Measurements from ENCODE around the gene POU2AF2.
"Not testable (repeated sequence)": the region's sequence is repeated elsewhere in the genome, so short reads cannot be mapped to it uniquely, and the experiment has no call there.

Gene POU2AF2

DNA sequence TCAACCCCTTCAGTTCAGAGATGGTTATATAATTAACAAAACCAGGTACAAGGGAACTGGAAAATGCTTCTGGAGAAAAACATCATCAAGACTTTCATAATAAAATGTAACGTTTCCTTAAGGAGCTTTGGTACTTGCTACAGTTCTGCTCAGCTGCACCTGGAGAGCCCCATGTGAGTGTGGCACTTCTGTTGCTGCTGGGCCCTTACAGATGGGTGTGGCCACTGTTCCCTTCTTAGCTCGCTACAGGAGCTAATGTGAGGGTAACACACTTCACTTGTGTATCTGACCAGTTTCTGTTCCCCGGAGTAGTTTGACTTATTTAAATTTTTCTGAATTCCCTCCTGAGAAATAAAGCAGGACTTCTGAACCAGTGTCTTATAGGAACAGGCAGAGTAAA, 56.8 kb downstream of the POU2AF2 start:
- no peak for DNase-seq (ENCODE audit: low read depth in 2 of 2)

GRCh38 chr11:111303461-111303860, 57.9 kb downstream of the POU2AF2 start:
- DNase-seq (ENCODE audit: low read depth in 2 of 2), result no peak

- DNase-seq (ENCODE audit: low read depth in 2 of 2), result no peak
These were observed 59.8 kb downstream of the POU2AF2 start for GRCh38 chr11:111305162-111305802.

- no peak for DNase-seq (ENCODE audit: low read depth in 2 of 2)
These were observed 60.4 kb downstream of the POU2AF2 start for GRCh38 chr11:111305876-111306275.

DNA sequence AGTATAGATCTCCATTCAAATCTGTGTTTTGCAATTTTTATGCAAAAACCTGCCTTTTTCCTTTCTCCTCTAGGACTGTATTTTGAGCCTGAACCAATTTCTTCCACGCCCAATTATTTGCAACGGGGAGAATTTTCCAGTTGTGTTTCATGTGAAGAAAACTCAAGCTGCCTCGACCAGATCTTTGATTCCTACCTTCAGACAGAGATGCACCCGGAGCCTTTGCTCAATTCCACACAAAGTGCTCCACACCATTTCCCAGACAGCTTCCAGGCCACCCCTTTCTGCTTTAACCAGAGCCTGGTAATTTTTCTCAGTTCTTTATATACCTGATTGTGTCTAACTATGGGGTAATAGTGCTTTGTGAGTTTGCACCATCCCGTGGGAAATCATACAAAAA, 60.8 kb downstream of the POU2AF2 start:
- no peak for DNase-seq (ENCODE audit: low read depth in 2 of 2)

- DNase-seq (ENCODE audit: low read depth in 2 of 2), result no peak
These were observed 62.1 kb downstream of the POU2AF2 start for GRCh38 chr11:111307472-111308108.

DNA sequence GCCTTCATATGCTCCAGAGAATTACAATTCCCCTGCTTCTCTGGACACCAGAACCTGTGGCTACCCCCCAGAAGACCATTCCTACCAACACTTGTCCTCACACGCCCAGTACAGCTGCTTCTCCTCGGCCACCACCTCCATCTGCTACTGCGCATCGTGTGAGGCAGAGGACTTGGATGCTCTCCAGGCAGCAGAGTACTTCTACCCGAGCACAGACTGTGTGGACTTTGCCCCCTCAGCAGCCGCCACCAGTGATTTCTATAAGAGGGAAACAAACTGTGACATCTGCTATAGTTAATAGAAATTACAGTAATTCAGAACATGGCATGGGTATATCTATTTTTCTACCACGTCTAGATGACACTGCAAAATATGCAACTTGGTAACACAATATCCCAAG, 62.6 kb downstream of the POU2AF2 start:
- no peak for DNase-seq (ENCODE audit: low read depth in 2 of 2)

DNA sequence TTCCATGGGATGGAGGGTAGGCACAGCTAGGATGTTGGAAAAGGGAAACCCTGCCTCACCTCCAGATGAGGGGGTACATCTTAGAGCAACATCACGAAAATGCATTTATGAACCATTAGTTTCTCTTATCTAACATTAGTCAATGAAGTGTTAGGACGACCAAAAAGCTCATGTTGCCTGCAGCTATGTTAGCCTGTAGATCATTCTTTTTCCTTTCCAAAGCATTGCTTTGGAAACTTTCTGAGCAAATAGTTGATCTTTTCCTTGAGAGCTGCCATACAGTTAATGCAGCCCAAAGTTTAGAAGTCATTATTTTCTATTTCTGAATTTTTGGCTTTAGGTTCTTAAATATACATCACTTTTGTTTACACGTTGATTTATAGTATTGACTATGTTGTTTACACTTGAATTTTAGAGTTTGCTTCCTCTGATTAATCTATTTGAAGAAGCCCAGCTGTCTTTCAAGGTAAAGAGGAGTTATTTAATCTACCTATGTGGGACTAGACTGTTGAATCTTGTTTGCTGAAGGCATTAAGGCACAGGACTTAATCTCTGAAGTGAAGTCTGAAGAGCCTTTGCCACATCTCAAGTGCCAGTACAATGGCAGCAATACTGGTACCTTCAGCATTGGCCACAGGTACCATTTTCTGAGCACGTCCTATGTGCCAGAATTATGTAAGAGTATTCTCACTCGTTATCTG, 63.8 kb downstream of the POU2AF2 start:
- DNase-seq (ENCODE audit: low read depth in 2 of 2), result no peak

DNA sequence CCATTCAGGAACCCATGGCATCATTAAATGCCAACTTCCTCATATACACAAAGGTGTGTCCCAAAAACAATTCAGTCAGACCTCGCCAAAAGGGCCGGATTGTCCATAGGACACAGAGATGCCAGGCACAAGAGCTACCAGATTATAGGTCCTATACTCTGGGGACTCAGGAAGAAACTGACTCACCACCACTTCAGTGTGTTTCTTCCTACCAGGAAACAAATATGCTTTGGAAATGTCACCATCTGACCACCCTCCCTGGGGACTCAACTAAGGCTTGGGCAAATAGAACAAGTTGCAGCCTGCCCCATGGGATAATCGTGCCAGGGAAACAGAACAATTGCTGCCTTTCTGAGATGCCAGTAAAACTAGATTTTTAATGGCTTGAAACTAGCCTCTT, 64.6 kb downstream of the POU2AF2 start:
- no peak for DNase-seq (ENCODE audit: low read depth in 2 of 2)

- no peak for DNase-seq (ENCODE audit: low read depth in 2 of 2)
These were observed 65.2 kb downstream of the POU2AF2 start for GRCh38 chr11:111310723-111311122.

DNA sequence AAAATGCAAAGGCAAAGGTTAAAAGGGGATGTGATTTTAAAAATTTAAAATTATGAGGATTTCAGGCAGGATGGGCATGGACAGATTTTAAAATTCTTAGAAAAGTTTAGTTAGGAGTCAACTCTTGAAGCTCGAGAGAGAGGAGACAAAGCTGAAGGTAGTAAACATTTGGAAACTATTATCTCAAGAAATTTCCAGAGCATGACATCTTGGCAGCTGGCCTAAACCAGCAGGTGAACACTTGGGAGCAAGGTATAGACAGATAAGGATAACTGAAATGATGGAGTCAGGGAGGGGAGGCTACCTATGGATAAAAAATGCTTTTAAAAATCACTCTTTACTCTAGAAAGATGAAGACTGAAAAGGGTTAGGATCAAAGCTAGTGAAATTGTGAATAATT, 66.6 kb downstream of the POU2AF2 start:
- DNase-seq (ENCODE audit: low read depth in 2 of 2), result no peak

DNA sequence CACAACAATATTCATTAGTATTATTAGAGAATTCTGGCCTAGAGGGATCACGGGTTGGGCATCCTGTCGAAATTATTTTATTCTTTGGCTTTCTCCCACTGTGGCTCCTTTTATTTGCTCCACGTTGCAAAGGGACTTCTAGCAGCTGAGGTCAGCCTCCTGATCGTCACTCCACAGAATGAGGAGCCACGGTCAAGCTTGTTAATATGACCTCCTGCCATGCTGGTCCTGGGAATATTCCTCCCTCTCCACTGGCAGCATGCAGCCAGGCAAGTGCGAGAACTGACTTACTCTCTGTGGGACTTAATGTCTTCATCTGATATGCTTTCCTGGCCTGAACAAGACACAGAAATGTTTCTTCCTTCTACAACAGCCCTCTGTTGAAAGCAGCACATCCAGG, 73.8 kb downstream of the POU2AF2 start:
- DNase-seq (ENCODE audit: low read depth in 2 of 2), result no peak

DNA sequence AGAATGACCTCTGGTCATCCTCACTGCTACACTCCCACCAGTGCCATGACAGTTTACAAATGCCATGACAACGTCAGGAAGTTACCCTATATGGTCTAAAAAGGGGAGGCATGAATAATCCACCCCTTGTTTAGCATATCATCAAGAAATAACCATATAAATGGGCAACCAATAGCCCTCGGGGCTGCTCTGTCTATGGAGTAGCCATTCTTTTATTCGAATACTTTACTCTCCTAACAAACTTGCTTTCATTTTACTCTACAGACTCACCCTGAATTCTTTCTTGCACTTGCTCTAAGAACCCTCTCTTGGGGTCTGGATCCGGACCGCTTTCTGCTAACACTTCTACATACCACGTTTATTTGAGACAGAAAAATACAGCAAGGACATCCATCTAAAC, 74.7 kb downstream of the POU2AF2 start:
- DNase-seq (ENCODE audit: low read depth in 2 of 2), result not testable (repeated sequence)

- DNase-seq (ENCODE audit: low read depth in 2 of 2), result no peak
These were observed 75.4 kb downstream of the POU2AF2 start for GRCh38 chr11:111320728-111321568.

DNA sequence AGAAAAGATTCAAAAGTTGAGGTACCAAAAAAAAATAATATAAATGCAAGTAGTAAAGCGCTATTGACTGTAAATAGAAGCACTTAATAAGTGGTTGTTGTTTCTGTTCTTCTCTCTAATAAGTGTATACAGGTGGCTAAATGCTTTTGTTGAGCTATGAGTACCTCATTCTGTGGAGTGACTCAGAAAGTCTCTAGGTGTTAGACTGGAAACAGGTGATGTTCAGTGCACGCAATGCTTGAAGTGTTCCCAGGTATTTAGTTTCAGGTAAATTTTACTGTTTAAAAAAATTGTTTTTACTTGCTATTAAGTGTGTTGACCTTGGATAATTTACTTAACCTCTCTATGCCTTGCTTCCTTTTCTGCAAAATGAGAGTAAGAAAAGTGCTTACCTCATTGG, 77.0 kb downstream of the POU2AF2 start:
- DNase-seq (ENCODE audit: low read depth in 2 of 2), result no peak

DNA sequence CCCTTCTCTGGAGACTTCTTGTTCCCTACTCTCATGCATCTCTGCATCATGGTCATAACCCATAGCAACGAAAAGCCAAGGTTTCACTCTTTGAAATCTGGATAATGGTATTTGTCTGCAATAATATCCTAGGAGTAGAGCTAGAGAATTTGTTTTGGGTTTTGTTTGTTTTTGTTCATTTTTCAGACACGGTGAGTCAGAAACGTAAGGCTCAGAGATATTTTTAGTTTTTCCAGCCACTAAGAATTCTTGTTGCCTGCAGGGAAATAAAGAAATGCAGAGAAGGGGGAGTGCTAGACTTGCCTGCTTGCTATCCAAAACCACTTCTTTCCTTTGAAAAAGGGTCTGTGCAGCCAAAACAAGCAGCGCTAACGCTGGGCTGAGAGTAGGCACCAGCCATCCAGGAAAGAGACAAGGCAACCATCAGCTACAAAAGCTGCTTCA, 78.8 kb downstream of the POU2AF2 start:
- no peak for DNase-seq (ENCODE audit: low read depth in 2 of 2)

DNA sequence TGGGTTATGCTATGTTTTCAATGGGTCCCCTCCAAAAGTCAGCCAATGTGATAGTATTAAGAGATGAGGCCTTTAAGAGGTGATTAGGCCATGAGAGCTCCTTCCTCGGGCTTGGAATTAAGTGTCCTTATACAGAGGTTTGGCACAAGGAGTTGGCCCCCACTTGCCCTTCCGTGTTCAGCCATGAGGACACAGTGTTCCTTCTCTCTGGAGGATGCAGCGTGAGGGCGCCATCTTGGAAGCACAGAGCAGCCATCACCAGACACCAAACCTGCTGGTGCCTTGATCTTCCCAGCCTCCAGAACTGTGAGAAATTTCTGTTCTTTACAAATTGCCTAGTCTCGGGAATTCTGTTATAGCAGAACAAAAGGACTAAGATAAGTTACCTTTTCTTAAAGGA, 79.7 kb downstream of the POU2AF2 start:
- no peak for DNase-seq (ENCODE audit: low read depth in 2 of 2)

DNA sequence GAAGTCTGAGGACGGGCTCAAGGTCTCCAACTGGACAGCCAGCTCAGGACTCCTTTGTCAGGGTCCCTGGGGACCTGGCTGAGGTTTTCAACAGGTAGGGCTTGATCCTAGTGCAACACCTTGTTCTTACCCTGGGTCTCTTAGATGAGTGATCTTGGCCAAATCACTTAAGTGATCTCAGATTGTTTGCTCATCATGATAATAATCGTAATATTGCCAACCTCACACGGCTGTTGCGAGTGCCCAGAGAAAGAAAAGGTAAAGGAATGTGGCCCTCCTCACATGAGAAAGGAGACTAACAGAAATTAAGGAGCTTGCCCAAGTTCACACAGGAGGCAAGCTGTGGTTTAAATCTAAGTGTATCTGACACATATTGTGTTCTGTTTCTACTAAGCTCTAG, 81.3 kb downstream of the POU2AF2 start:
- no peak for DNase-seq (ENCODE audit: low read depth in 2 of 2)

DNA sequence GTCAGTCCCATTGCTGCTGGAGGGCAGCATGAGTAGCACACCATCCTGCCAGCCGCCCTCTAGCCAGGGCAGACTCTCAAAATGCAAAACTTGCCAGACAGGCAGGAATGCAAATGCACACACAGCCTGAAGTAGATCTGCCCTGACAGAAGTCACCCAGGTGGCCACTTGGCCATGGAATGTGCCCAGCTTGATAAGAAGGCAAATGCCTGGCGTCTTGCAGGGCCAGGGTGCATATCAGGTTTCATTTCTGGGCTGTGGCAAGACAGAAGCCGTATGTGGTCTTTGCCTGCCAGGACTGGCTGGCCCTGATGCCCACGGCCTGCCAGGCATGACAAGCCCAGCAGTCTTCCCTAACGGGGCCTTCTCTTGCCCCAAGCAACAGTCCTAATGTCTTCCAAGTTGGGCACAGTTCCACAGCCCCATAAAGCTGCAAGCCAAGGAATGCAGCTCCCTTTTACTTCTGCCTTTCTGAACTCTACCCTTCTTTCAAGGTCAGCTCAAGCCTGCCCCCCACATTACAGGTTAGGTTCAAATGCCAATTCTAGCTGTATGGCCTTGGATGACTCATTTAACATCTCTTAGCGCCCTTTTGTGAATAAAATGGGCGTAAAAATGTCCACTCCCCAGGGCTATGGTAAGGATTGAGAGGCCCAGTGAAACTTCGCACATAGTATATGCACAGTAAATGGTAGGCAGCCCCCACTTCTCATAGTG, 82.5 kb downstream of the POU2AF2 start:
- no peak for DNase-seq (ENCODE audit: low read depth in 2 of 2)

GRCh38 chr11:111329306-111330204, 84.0 kb downstream of the POU2AF2 start:
- no peak for DNase-seq (ENCODE audit: low read depth in 2 of 2)

Data from stimulated activated CD4-positive, alpha-beta T cell treated with anti-CD3 and anti-CD28 coated beads, Interleukin-12 subunit alpha, Interleukin-12 subunit beta, amount 100 ng/mL, for 24 hours (primary cell).